GM20431 (cell line): ENCODE measurements around the gene MXRA7.
"Not testable (repeated sequence)": the region's sequence is repeated elsewhere in the genome, so short reads cannot be mapped to it uniquely, and the experiment has no call there.

Source experiments
- in situ Hi-C: fragments of 300-500 bp; cut with MseI, MboI; formaldehyde crosslinking; loops from one replicate; pipeline ENCODE4 v1.15.0; 2020; ENCODE audit warnings: low sequenced_read_pairs; ENCODE audit not compliant: unreplicated experiment

The MXRA7 gene

GRCh38 chr17:76720211-76720610, 9.4 kb upstream of the MXRA7 start:
- in situ Hi-C loops, result no loop called here

GRCh38 chr17:76718516-76718915, 7.8 kb upstream of the MXRA7 start:
- in situ Hi-C loops, result no loop called here

GRCh38 chr17:76716839-76717215, 6.1 kb upstream of the MXRA7 start:
- in situ Hi-C loops, result no loop called here

DNA sequence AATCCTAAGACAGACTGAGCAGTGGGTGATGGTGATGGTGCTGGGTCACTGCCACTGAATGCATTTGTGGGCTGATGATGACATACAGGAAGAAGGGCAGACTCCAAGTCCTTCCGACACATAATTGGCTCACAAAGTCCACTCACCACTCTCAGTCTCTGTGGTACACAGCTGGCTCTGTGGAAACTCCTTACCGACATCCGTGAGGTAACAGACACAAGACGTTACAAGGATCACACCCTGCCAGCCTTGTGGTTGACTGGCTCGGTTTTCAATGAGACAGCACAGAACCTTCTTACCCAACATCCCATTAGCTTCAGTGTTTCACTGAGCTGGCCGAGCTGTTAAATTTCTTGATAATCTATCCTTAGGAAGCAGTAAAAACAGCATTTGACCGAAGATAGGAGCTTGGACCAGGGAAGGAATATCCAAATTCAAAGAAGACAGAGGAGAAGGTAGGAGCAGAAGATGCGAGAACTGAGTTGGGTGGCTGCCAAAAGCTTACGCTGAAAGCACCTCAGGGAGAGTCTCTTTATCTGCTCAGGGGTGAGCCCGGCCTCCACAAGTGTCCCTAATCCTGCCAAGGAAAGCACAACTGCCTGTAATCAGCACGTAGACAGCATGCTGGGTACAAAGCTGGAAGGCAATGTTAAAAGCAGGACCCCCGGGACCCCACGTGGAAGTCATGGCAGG, 5.5 kb upstream of the MXRA7 start:
- in situ Hi-C loops, result no loop called here

DNA sequence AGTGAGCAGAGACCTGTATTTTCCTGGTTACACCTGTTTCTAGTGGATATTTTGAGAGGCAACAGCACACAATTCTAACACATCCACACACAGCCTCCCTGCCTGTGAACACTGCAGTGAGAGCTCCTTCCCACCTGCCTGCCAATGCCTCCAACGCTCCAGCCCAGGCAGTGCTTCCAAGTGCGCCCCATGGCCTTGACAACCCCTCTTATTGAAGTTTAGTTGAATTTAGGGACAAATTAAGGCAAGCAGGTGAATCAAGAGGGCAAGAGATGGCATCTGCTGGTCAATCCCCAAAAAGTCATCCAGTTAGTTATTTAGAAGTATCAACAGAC, 4.7 kb upstream of the MXRA7 start:
- in situ Hi-C loops, result no loop called here

DNA sequence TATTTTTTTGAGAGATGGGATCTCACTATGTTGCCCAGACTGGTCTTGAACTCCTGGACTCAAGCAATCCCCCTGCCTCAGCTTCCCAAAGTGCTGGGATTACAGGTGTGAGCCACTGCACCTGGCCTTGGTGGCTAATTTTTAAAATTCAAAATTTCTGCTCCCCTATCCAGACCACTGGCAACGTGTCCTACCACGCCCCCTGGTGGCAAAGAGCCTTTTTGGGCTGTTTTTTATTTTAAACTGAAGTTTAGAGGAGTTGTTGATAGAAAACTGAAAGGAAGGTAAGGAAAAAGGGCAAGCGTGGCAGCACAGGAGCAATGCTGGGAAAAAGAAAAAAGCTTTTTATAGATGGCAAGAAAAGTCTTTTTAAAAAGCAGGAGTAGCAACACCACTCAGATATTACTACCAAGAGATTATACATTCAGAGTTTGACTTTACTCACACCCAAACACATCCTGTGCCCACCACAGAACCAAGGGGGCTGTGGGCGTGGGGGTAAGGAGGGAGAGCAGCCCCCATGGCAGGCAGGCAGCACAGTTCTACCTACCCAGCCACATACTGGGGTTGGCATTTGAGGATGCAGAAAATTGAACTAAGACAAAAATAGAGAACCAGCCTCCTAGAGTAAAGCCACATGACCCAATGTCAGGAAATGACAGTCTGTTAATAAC, 4.2 kb upstream of the MXRA7 start:
- in situ Hi-C loops, result no loop called here

DNA sequence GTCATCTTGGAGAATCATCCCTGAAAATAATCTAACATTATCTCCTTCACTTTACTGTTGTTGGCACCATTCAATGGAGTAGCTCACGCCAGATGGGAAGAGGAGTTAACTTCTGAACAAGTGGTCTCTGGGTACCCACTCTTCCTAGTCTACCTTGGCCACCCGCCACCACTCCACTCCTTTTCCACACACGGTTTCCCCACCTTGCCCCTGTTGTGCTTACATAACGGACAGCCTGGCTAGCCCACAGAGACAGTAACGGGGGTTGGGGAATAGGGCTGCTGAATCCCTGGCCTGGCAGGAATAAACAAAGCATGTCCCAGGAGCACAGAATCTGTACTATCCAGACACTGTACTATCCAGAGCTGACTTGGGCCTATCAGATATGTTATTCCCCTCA, 3.6 kb upstream of the MXRA7 start:
- in situ Hi-C loops, result no loop called here

- in situ Hi-C loops, result no loop called here
Measured at GRCh38 chr17:76713765-76714164, 3.0 kb upstream of the MXRA7 start.

DNA sequence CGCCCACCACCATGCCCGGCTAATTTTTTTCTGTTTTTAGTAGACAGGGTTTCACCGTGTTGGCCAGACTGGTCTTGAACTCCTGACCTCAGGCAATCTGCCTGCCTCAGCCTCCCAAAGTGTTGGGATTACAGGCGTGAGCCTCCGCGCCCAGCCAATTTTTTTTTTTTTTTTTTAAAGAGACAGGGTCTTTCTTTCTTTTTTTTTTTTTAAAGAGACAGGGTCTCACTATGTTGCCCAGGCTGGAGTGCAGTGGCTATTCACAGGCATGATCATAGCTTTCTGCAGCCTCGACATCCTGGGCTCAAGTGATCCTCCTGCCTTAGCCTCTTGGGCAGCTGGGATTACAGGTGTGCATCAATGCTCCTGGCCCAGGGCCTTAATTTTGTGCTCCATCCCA, 1.6 kb upstream of the MXRA7 start:
- in situ Hi-C loops, result not testable (repeated sequence)

DNA sequence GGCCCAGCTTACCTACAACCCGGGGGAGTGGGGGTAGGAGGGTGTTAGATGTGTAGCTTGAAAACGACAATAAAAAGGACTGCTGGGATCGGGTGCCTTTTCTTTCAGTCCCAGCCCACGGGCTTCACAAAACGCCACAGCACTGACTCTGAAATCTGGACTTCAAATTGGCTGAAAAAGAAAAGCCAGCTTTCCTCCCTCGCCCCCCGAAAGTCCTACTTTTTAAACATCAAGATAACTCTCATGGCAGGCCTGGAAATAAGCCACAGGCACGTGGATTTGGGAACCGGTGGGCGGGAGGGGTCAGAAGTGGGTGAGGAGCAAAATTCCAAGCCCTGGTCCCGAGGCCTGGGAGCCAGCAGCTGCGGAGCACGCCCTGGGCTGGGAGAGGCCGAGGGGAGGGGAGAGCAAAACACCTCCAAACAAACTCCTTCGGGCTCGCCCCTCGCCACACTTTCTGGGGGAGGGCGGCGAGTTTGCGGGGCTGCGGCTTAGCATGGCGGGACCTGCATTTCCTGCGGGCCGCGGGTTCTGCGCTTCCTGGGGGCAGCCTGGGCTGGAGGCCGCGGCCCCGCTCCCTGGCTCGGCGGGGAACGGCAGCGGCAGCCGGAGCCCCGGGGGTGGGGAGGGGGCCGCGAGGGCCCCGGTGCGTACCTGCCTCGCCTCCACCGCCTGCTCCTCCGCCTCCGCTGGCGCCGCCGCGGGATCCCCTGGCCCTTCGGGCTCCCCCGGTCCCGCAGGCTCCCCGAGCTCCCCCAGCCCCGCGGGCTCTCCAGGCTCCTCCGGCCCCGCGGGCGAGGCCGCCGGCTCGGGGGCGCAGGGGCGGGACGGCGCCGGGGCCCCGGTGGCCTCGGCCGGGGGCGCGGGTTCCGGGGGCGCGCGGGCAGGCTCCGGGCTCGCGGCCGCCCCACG, 558 bp downstream of the MXRA7 start:
- in situ Hi-C loops, result not testable (repeated sequence)

- in situ Hi-C loops, result no loop called here
Measured at GRCh38 chr17:76709077-76709950, 1.5 kb downstream of the MXRA7 start.

DNA sequence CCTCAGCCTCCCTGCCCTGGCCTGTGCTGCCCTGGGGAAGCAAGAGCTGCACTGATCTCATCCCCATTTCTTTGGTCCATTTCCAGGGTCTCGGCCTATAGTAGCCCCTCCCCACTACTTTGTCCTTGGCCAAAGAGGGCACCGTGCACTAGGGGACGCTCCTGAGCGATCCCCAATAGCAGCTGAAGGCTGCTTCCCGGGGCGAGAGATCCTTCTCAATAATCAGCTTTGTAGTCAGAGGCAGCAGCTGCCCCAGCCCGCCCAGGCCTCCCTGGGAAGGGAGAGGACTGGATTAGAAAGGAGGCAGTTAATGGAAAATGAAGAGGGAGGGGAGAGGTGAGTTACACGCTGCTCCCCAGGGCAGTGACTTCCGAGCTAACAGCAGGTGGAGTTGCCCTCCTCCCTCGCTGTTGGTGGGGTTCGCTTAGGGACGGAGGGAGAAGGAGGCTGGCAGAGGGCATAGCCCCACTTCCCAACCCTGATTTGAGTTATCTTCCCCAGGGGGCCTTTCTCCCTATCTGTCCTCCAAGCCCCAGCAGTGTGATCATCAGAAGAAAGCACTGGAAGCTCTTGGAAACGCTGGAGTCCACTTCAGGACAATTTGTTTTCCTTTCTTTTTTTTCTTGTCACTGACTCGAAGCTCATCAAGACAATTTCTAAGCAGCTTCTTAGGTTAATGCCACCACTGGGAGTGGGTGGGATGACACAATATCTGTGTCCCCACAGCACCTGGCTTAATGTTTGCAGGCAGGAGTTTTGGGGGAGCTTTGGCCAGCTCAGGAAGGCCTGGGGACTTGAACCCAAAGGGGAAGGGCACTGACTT, 2.6 kb downstream of the MXRA7 start:
- in situ Hi-C loops, result no loop called here

DNA sequence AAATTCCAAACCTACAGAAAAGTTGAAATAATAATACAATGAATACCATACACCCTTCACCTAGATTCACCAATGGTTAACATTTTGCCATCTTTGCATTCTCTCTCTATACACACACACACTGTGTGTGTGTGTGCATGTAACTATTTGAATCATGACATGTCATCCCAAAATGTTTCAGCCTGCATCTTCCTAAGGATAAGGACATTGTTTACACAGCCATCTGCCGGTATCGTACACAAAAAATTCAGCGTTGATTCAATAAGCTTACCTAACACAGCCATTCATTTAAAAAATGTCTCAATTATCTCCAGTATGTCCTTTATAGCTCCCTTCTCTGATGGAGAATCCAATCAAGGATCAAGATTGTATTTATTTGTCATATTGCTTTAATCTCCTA, 3.9 kb downstream of the MXRA7 start:
- in situ Hi-C loops, result no loop called here

DNA sequence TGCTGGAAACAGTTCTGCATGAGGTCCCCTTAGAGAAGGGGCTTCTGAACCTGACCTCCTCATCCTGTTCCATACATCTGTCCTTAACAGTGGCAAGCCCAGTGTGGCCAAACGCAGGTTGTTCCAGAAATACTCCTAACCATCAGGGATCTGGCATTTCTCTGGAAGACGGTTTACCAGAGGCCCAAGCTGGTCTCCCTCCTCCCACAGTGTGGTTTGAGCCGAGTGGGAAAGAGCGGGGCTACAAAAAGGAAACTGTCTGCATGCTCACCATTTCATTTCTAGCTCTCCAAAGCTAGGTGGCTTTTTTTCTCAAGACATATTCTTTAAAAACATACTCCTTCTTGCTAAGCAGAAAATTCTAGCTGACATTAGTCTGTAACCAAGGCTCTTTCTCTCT, 6.0 kb downstream of the MXRA7 start:
- in situ Hi-C loops, result no loop called here

DNA sequence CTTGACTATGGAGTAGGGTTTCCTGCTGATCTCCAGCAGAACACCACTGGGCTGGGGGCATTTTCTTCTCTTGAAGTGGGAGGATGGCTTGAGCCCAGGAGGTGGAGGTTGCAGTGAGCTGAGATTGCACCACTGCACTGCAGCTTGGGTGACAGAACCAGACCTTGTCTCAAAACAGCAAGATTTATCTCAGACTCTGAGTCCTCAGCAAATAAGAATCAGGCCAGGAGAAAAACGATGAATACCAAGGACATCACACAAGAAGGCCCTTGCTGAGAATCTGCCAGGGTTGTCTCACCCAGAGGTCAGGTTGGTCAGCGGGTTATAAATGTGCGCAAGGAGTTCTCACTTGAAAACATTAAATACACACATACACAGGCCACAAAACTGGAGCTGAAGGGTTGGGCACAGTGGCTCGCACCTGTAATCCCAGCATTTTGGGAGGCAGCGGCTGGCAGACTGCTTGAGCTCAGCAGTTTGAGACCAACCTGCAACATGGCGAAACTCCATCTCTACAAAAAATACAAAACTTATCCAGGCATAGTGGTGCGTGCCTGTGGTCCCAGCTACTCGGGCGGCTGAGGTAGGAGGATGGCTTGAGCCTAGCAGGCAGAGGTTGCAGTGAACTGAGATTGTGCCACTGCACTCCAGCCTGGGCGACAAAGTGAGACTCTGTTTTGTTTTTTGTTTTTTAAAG, 7.7 kb downstream of the MXRA7 start:
- in situ Hi-C loops, result no loop called here

GRCh38 chr17:76702076-76702475, 8.7 kb downstream of the MXRA7 start:
- in situ Hi-C loops, result no loop called here

DNA sequence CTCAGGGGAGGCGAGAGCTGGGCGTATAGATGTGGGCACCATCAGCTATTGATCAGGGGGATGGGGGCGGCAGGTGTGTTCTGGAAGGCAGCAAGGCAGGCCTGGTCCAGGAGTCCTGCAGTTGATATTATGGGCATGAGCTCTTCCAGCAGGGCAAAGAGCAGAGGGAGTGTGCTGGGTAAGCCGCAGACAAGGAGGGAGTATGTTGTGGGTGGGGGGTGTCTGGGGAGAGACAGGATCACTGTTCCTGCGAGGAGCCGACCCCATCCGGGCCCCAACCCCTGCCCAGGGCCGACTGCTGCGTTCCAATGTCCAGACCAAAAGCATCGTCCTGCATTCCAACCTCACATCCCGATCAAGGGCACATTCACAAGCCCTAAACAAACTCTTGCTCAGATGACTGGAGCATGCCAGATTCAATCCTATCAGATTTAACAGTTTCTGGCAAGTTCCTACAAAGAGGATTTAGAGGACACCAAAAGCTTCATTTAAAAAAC, 9.2 kb downstream of the MXRA7 start:
- in situ Hi-C loops, result no loop called here

DNA sequence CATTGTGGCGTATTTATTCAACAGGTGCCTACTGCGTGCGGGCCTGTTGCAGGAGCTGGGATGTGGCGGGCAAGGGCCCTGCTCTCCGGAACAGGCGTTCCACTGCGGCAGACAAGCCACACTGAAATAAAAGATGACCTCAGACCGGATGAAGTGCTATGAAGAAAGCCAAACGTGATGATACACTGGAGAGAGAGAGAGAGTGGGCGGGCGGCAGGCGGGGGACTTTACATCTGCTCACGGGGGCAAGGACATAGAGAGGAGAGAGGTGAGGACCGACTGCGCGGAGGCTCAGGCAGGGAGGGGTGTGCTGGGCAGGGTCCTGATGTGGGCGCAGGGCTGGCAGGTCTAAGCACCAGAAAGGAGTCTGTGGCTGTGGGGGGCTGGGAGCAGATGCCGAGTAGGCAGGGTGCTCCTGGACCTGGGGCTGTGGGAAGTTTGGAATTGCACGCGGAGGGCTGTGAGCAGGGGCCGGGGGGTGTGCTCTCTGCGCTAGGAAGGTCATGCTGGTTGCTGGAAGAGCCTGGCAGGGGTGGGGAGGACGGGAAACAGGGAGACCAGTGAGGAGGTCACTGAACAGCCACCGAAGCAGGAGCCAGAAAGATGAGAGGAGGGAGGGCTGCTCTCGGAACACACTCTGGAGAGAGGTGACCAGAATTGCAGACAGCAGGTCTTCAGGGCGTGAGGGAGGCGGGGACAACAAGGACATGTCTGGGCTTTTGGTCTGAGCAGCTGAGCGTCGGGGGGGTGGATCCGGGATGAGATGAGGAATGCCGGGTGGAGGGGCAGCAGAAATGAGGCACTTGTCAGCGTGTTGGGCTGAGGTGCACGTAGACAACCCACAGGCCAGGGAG, 9.9 kb downstream of the MXRA7 start:
- in situ Hi-C loops, result no loop called here
